Tibial nerve (tissue), 4 donors: ENCODE measurements around the gene PPP1R3A.

Source experiments
- CTCF ChIP-seq, 5 experiments: fragments of 200-600 bp in 3 of 5; fragments of 450-650 bp in 2 of 5; sonication (generic) in 3 of 5; IDR thresholded peaks; one replicate each; pipeline ENCODE4 v1.5.1; 2016 to 2019; ENCODE audit warnings: antibody characterized with exemption in 5 of 5, mild to moderate bottlenecking in 3 of 5, moderate library complexity in 2 of 5
- EP300 ChIP-seq, 2 donors: sonication (generic); formaldehyde crosslinking; IDR thresholded peaks; one replicate each; pipeline ENCODE4 v1.6.1; 2017; ENCODE audit warnings: antibody characterized with exemption in 2 of 2, mild to moderate bottlenecking in 1 of 2
- POLR2A ChIP-seq, 2 donors: fragments of 450-650 bp; IDR thresholded peaks; one replicate each; pipeline ENCODE4 v1.6.1; 2017; ENCODE audit warnings: antibody characterized with exemption in 2 of 2, mild to moderate bottlenecking in 2 of 2, moderate library complexity in 2 of 2

- no peak for TF ChIP-seq CTCF (IDR thresholded peaks at IDR 0.05)
- no peak for TF ChIP-seq POLR2A (IDR thresholded peaks at IDR 0.05)
- TF ChIP-seq EP300 (IDR thresholded peaks at IDR 0.05) = no peak
Measured at GRCh38 chr7:113945018-113945938, 26.5 kb upstream of the PPP1R3A start.
